CD4-positive, alpha-beta T cell treated with Interleukin-21 for 1 hour (primary cell): Measurements from ENCODE around the gene CD83.

ENCODE experiments used
- DNase-seq: peaks from one replicate; pipeline ENCODE4 v3.0.0-alpha.2; 2020

The CD83 gene, protein sequence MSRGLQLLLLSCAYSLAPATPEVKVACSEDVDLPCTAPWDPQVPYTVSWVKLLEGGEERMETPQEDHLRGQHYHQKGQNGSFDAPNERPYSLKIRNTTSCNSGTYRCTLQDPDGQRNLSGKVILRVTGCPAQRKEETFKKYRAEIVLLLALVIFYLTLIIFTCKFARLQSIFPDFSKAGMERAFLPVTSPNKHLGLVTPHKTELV

DNA sequence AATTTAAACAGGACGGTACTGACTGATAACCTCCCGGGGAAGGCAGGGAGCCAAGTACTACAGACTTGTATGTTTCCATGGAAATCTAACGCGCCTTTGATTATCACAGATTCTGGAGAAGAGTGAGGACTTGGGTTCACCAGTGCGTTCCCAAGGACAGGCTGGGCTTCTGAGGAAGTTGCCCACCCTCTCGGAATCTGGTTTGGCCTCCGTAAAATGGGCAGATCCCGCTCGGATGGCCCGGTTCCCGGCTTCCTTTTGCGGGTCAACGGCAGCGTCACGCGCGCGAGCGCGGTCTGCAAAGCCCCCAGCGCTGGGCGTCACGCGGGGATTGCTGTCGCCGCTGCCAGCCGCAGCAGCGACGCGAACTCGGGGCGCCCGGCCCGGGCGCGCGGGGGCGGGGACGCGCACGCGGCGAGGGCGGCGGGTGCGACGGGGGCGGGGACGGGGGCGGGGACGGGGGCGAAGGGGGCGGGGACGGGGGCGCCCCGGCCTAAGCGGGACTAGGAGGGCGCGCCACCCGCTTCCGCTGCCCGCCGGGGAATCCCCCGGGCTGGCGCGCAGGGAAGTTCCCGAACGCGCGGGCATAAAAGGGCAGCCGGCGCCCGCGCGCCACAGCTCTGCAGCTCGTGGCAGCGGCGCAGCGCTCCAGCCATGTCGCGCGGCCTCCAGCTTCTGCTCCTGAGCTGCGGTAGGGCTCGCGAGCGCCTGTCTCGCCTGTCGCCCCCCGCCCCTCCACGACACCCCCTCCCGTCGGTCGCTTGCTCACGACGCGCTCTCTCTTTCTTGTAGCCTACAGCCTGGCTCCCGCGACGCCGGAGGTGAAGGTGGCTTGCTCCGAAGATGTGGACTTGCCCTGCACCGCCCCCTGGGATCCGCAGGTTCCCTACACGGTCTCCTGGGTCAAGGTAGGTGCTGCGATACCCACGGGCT is at the start of gene CD83:
TSS of gene CD83 (plus strand) at position 615 of the 933 bp plus-strand sequence. CDS start at position 655, 40 bp downstream.
- DNase-seq: peak; percentile 92

DNA sequence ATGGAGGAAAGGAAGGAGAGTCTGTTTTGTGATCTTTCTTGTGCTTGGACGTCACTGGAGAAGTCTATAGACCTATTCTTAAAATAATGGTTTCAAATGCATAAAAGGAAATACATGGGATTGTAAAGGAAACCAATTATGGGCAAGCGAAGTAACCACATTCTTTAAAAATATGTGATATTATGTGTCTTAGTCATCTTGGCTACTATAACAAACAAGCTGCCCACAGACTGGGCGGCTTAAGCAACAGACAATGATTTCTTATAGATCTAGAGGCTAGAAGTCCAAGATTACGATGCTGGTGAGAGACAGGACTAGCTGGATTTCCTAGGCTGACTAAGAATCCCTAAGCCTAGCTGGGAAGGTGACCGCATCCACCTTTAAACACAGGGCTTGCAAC is 49.4 kb upstream of the CD83 start:
- no peak for DNase-seq

DNA sequence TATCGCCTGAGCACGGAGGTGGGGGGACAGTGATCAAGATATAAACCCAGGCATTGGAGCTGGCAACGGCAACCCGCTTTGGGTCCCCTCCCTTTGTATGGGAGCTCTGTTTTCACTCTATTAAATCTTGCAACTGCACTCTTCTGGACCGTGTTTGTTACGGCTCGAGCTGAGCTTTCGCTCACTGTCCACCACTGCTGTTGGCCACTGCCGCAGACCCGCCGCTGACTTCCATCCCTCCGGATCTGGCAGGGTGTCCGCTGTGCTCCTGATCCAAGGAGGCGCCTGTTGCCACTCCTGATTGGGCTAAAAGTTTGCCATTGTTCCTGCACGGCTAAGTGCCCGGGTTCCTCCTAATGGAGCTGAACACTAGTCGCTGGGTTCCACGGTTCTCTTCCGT is 48.9 kb upstream of the CD83 start:
- DNase-seq: no peak

DNA sequence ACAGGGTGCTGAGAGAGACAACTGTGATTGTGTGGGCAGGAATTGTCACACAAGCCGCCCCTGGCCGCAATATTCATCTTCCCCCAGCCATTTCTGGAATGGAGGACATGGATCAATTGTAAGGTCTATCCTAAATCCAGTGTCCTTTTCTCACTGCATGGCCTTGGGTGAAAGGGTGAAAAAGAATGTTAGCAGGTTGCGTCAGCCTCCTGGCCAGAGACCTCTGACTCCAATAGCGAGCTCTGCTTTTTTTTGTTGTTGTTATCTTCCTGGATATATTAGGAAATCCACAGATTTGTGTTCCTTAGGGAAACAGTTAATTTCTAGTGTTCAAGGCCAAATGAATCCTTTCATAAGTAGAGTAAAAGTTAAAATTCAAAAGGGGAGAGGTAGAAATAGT is 47.1 kb upstream of the CD83 start:
- DNase-seq: no peak

DNA sequence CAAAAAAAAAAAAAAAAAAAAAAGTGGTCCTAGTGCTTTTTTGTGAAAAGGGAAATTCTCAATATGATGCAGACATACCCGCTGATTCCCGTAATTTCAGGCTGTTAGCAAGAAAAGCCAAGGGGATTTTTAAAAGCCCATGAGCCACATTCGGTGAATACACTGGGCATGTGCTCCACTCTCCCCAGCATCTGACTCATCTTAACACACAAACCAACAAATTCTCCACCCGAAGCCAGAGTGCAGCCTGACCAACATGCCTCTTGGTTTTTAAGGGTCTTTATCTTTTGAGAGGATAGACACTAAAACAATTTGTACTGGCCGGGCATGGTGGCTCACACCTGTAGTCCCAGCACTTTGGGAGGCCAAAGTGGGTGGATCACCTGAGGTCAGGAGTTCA is 45.5 kb upstream of the CD83 start:
- no peak for DNase-seq

DNA sequence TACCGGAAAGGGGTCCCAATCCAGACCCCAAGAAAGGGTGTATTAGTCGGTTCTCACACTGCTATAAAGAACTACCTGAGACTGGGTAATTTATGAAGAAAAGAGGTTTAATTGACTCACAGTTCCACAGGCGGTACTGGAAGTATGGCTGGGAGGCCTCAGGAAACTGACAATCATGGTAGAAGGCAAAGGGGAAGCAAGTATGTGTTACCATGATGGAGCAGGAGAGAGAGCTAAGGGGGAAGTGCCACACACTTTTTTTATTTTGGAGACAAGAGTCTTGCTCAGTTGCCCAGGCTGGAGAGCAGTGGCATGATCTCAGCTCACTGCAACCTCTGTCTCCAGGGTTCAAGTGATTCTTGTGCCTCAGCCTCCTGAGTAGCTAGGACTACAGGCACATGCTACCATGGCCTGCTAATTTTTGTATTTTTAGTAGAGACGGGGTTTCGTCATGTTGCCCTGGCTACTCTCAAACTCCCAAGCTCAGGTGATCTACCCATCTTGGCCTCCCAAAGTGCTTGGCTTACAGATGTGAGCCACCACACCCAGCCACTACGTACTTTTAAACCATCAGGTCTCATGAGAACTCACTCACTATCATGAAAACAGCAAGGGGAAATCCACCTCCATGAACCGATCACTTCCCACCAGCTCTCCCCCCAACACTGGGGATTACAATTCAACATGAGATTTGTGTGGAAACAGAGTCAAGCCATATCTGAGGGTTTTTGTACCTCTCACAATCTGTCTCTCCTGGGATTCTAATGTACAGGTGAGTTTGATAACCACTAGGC is 43.8 kb upstream of the CD83 start:
- DNase-seq: peak; percentile 31

DNA sequence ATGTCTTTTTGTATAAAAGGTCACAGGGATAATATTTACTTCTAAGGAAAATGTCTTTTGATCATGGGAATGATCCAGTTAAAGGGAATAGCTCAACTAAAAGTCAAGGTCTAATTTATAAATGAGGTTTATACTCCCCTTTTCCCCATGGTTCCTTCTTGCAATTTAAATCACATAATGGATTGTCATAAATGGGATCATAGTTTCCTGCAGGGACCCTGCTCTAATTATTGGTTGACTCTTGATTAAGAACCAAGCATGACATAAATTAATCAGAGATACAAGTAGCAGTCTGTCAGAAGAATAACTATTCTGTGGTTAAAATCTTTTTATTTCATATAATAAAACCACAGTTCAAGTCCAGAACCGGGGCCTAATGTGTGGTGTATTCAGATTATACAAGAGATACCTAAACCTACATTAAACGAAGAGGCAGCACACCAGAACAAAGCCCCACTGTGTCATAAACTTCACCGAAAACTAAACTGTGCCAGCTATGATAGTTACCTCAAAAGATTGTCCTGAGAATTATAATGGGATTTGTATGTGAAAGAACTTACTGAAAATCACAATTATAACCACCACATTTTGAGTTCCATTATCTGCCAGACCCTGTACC is 43.0 kb upstream of the CD83 start:
- peak; percentile 28 for DNase-seq

DNA sequence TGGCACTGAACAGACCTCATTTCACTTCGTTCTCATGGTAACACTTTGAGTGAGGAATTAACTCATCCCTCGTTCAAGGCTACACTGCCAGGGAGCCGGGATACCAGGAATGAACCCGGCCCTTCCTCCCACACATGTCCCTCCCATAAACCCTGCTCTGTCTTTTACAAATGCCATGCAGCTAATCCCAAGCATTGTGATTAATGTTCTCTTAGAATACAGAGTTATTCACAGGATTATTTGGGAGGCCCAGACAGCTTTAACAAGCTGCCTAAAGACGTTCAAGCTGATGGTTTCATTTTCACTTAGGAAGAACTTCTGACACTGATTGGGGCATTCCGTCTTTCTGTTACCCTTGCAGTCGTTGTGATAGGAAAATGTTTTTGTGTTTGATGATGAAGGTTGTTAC is 42.5 kb upstream of the CD83 start:
- DNase-seq: peak; percentile 75

DNA sequence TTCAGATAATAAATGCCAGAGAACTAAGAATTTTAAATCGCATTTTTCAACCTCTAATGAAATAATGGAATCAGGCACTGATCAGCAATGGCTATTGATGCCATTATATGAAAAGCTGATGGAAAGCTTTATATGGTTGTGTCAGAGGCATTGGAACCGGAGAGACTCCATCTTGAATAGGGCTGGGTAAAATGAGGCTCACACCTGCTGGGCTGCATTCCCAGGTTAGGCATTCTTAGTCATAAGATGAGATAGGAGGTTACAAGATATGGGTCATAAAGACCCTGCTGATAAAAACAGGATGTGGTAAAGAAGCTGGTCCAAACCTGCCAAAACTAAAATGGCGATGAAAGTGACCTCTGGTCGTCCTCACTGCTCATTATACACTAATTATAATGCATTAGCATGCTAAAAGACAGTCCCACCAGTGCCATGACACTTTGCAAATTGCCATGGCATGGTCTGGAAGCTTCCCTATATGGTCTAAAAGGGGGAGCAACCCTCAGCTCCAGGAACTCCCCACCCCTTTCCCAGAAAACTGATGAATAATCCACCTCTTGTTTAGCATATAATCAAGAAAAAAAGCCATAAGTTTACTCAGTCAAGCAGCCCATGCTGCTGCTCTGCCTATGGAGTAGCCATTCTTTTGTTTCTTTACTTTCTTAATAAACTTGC is 40.2 kb upstream of the CD83 start:
- DNase-seq: no peak

DNA sequence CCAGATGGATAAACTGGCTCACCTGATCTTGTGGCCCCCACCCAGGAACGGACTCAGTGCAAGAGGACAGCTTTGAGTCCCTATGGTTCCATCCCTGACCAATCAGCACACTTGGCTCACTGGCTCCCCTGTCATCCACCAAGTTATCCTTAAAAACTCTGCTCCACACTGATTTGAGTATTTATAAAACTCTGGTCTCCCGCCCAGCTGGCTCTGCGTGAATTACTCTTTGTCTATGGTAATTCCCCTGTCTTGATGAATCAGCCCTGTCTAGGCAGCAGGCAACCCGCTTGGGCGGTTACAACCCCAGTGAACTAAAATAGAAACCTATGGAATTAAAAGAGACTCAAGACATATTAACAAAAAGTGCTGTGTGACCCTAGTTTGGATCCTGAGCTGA is 38.1 kb upstream of the CD83 start:
- DNase-seq: no peak

DNA sequence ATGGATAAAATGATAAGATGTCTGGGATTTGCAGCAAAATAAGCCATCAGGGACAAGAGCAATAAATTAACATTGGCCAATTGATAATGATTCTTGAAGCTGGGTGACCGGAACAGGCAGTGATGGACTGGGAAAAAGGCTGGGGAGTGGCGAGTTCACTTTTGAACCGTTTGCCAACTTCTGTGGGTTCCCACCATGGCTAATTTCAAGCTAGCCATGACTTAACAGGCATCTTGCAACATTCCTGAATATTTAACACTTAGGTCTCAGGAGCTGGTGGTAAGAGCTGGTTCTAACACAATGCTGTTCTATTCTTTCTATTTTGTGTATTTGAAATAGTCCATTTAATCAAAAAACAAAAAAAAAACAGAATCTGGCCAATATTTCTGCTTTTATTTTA is 37.6 kb upstream of the CD83 start:
- no peak for DNase-seq

DNA sequence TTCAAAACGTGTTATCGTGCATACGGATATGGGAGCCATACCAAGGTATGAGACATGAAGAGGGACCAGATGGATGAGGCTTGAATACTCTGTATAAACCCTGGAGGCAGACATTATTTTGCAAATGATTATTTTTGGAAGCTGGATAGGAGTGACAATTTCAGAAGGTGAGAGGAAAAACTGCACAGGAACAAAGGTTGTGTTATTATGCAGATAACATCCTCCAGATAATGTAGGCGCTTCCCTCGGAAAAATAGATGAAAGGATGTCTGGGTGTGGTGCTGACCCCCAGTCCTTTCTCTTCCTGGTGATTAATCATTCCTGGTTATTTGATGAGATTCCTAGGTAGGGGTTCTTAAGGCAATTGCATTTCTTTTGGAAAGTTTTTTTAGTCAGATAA is 36.4 kb upstream of the CD83 start:
- no peak for DNase-seq

DNA sequence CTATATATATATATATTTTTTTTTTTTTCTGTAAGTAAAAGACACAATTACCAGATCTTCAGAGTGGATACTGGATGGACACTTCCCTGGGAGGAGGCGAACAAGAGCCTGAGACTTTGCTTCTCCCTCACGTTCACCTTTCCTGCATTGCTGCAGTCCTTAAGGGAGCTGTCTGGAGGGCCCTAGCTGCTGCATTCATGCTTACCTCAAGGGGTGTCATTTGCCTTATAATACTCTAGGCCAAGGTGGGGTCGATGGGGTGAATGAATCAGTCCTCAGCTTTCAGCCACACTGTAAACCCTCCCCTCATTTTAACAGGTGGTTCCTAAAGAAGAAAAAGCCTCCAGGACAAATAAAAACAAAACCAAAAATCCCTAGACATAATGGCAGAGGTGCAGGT is 34.8 kb upstream of the CD83 start:
- DNase-seq: no peak

DNA sequence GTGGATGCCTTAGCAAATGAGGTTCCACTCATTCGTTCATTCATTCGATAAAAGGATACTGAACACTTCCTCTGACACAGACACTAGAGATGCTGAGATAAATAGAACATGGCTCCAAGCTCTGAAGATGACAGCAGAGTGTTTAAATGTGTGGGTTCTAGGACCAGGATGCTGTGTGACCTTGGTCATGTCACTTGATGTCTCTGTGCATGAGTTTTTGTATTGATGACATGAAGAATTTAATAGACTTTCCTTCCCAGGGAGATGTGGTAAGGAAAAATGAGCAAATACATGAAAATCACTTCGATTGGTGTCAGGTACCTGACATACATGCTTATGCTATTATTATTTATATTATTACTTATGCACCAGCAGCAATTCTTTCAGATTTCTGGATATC is 34.3 kb upstream of the CD83 start:
- no peak for DNase-seq

DNA sequence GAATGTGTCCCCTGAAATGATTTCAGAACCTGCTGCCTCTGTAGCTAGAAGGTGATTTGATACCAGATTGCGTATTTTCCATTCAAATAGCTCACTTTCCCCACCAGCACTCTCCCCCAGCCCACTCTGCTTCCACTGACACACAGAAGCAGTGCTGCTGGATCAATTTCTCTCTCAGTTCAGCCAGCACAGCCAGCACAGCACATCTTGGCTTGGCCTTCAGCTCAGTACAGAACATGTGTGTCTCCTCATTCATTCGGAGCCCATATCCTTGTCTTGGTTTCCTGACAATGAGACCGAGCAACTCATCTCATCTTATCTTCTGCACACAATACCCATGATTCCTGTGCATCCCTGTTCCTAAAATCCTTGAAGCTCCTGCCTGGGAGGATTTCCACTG is 33.8 kb upstream of the CD83 start:
- DNase-seq: no peak

DNA sequence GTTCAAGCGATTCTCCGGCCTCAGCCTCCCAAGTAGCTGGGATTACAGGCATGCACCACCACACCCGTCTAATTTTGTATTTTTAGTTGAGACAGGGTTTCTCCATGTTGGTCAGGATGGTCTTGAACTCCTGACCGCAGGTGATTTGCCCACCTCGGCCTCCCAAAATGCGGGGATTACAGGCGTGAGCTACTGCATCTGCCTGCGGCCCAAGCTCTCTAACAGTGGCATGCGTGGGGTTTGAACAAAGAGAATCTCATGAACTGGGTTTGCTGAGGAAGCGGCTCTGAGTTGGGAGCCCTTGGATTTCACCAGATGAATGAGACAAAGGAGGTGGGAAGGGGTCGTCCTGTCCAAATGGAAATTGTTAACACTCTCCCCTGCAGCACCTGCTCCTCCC is 33.2 kb upstream of the CD83 start:
- no peak for DNase-seq

DNA sequence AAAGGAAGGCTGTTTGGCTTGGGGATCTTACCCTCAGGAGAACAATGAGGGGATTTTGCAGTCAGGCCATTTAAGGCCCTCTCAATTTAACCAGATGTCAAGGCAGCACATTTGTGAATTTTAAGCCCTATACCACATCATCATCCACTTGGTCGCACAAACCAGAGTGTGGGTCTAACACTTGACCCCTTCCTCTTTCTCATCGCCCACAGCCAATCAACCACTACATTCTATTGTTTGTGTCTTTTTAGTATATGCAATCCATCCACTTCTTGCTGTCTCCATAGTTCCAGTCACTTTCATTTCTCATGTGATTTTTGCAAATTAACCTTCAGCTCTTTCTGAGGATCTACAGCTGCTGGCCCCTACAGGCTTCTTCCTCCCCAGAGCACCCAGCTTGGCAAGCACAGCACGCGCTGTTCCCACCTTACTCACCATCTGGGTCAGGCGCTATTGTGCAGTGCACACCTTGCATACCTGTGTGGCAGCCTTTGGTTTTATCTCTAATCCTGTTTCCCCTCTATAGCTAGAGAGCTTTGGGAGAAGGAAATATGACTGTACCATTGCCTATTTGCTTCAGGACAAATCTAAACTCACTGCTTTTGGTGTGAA is 32.3 kb upstream of the CD83 start:
- no peak for DNase-seq

DNA sequence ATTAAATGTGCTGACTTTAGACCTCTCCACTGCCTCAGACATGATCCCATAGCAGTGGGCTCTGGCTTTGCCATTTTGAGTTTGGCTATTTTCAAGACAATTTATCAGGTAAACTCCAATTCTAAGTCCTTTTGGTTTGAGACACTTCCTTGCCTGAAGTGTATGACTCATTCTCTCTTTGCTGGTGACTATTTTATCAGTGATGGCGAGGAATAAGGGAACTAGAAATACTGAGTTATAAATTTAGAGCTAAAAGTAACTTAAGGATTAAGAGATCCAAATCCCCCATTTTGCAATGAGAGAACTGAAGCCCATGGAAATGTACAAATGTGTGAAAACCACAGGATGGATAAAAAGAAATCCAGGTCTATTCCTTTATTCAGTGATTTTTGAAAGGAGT is 30.9 kb upstream of the CD83 start:
- DNase-seq: no peak

DNA sequence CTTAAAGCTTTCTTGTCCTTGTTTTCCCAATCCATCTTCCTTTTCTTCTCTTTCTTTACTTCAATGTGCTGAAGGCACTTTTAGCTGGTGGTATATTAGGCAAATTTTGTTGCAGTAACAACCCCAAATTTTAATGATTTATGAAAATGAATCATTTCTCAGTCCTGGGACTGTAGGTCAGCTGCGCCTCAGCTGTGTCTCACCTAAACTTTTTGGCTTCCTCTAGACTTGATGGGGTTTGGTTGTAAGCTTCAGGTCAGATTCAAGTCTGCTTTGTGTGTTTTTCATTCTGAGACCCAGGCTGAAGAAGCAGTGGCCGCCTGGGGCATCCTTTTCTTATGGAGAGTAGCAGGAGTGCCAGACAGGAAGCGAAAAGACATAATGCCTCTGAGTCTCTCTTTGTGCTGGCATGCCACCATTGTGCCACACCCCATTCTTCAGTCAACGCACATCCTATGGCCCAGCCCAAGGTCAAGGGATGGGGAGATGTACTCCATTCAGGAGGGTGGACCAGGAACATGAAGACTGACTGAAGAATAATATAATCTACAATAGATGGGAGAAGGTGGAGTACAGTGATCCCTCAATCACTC is 28.9 kb upstream of the CD83 start:
- no peak for DNase-seq

DNA sequence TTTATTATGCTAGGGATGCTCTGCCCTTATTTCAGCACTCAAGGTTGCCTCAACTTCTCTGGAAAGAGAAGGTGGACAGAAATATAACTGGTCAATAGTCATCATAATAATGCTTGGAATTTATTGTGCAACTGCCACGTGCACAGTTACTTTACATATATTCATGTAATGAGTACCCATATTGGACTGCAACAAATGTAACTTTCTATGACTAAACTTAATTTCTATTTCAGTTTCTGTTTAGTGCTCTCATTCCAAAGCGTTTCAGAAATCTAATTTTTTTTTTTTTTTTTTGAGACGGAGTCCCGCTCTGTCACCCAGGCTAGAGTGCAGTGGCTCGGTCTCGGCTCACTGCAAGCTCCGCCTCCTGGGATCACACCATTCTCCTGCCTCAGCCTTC is 28.3 kb upstream of the CD83 start:
- no peak for DNase-seq

DNA sequence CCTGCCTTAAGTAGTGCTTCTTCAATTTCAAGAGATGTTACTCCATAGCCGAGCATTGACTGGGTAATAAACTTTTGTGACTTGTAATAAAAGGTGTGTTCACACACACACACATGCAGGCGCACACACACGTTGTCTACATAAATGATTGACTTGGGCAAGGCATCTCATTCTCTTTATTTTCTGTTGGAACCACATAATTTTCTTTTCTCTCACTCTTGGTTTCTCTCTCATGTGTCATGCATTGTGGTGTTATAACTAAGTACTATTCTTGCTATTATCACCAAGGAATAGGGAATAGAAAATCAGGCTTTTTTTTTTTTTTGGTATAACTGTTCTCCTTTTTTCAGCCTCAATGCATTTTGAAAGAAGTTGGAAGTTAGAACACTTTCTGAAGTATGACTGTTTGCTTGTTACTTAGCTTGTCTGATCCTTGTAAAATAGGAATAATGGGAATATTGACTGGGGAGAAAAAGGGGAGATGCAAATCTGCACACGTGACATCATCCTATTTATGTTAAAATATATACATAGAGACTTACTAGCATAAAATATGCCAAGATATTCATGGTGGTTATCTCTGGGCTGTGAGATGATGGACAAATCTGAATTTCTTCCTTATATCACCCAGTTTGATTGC is 26.1 kb upstream of the CD83 start:
- no peak for DNase-seq
